ENCODE data around the gene TTLL10.

GRCh38 chr1:1205769-1206375, 32.2 kb downstream of the TTLL10 start:
- TF ChIP-seq CTCF (IDR thresholded peaks at IDR 0.05) = no peak
- TF ChIP-seq POLR2A (IDR thresholded peaks at IDR 0.05; ENCODE audit: low read depth) = no peak
